NCI-H2081 (cell line): ENCODE data around the gene DENND10.
"Not testable (repeated sequence)": the region's sequence is repeated elsewhere in the genome, so short reads cannot be mapped to it uniquely, and the experiment has no call there.

ENCODE experiments used
- DNase-seq, 2 experiments: peaks; one replicate each; lab custom pipeline; 2025; lab: John Stamatoyannopoulos, UW

The DENND10 gene, protein sequence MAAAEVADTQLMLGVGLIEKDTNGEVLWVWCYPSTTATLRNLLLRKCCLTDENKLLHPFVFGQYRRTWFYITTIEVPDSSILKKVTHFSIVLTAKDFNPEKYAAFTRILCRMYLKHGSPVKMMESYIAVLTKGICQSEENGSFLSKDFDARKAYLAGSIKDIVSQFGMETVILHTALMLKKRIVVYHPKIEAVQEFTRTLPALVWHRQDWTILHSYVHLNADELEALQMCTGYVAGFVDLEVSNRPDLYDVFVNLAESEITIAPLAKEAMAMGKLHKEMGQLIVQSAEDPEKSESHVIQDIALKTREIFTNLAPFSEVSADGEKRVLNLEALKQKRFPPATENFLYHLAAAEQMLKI

DNA sequence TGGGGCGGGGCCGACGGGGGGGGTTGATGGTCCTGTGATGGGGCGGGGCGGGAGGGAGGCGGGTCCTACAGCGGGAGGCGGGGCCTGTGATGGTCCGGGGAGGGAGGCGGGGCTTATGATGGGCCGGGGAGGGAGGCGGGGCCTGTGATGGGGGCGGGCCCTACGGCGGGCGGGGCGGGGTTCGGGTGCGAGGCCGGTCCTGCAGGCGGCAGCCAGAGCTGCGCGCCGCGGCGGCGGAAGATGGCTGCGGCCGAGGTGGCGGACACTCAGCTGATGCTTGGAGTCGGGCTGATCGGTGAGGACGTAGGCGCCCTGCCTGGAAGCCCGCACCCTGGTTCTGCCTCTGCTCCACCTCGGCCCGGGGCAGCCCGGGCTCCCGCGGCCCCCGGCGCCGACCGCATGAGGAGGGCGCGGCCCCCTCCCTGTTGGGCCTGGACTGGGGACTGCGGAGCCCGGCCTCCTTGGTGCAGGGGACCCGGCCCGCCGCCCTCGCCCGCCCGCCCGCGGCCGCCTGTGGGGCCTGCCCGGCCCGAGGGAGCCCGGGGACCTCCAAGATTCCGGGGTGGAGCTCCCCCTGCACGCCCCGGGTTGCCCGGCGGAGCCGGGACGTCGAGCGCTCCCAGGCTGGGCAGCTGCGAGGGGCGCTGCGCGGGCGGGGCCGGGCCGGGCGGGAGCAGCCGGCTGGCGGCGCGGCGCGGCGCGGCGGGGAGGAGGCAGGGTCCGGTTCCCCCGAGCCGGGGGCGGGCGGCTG is at the start of gene DENND10:
TSS of gene DENND10 (plus strand) at position 211 of the 751 bp plus-strand sequence. CDS start at position 241, 30 bp downstream.
- DNase-seq: peak; percentile 38 to 57

- no peak for DNase-seq
Observed at GRCh38 chr10:119055472-119055871, 48.4 kb upstream of the DENND10 start.

GRCh38 chr10:119058010-119058409 is 45.9 kb upstream of the DENND10 start:
- no peak for DNase-seq

GRCh38 chr10:119059557-119059956 is 44.4 kb upstream of the DENND10 start:
- no peak for DNase-seq

DNA sequence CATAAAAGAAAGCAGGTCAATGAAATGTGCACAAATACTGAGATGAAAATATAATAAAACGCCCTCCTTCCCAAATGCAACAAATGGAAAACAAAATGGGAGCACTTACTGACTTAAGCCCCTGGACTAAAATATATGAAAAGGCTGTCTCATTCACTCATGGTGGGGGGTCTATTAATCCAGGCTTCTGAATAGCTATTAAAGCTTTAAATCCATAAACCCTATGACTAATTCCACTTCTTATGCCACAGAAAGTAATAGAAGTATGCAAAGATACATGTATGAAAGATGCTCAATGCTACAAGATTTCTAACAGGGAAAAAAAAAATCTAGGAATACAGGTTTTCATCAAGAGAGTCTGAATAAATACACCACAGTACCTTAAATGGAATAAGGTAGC is 43.8 kb upstream of the DENND10 start:
- no peak for DNase-seq

DNA sequence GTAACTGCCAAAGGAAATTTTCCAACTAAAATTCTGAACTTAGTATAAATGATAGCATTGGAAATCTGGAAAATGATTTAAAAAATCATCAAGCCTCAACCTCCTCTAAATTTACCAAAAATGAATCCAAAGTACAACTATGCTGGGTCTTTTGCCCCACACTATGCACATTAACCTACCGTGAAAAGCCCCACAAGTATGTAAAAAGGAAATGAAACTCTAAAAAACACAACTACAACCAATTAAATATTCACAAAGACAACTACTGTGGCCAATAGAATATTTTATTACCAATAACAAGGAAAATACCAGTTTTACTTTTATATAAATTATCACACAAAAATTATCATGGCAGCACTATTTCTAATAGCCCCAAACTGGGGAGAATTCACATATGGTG is 42.6 kb upstream of the DENND10 start:
- DNase-seq: no peak

DNA sequence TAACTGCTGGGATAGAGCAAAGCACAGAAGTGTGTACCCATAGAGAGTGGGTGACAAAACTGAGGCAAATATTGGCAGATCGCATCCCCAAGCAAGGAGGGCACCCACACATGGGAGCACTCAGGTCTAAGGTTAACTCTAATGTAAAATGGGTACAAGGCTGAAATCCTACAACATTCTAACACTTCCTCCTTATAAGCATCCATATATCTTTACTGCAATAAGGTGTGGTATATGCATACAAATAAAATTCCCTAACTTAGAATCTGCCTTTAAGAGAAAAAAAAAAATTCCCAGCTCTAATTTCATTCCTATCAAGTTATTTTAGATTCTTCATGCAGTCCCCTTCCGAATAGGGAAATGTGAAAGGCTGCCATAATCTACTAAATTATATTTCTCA is 42.0 kb upstream of the DENND10 start:
- no peak for DNase-seq

GRCh38 chr10:119070395-119071165 is 33.3 kb upstream of the DENND10 start:
- no peak for DNase-seq

- no peak for DNase-seq
Observed at GRCh38 chr10:119073584-119073983, 30.3 kb upstream of the DENND10 start.

- no peak for DNase-seq
Observed at GRCh38 chr10:119078422-119079179, 25.3 kb upstream of the DENND10 start.

DNA sequence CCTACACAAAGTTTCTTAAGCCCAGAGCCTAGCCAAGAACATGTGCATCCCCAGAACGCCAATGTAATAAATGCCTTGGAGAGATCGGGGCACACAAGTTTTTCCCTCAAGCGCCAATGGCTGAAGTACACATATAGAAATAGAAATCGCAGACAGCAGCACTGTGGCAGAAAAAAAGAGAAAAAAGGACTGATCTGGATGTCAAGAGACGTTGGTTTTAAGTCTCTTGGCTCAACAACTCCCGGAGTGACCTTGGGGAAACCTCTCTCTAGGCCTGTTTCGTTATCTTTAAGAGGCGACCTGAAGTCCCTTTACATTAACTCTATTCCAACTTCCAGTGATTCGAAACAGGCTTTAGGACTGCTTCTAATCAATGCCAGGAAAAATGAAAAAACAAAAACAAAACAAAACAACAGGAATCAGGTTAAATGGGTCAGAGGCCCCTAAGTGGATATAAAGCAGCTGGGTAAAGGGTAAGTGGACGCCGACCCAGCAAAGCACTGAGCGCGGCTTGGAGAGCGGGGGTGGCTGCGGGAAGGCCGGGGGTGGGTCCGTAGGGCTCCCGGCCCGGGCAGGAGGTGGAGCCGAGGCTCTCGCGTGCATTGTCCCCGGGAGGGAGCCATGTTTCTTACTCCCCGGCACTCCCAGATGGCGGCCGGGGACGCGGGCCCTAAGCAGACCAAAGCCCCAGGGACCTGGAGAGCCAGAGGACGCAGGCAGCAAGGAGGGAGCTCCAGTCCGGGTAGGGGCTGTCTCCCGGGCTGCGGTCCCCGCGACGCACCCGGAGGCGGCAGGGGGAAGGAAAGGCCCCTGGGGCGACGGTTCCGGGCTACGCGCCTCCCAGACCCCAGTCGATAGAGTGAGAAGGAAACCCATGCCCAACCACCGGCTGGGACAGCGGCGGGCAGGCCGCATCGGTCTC is 24.1 kb upstream of the DENND10 start:
- peak in 1 of 2 experiments; percentile 54 for DNase-seq

GRCh38 chr10:119080521-119081259 is 23.2 kb upstream of the DENND10 start, which contains the start of gene EIF3A:
TSS of gene EIF3A (minus strand) at chr10:119080817. CDS start at chr10:119080676, 141 bp downstream.
- peak; percentile 80 to 86 for DNase-seq

DNA sequence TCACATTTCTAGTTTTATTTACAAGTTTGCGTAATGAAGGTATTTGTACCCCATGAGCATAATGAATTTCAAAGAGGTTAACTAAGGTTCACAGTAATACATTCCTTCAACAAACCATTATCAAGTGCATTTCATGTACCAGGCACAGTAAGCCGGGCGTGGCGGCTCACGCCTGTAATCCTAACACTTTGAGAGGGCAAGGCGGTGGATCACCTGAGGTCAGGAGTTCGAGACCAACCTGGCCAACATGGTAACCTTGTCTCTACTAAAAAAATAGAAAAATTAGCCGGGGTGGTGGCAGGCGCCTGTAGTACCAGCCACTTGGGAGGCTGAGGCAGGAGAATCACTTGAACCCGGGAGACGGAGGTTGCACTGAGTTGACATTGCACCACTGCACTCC is 19.0 kb upstream of the DENND10 start:
- DNase-seq: no peak

DNA sequence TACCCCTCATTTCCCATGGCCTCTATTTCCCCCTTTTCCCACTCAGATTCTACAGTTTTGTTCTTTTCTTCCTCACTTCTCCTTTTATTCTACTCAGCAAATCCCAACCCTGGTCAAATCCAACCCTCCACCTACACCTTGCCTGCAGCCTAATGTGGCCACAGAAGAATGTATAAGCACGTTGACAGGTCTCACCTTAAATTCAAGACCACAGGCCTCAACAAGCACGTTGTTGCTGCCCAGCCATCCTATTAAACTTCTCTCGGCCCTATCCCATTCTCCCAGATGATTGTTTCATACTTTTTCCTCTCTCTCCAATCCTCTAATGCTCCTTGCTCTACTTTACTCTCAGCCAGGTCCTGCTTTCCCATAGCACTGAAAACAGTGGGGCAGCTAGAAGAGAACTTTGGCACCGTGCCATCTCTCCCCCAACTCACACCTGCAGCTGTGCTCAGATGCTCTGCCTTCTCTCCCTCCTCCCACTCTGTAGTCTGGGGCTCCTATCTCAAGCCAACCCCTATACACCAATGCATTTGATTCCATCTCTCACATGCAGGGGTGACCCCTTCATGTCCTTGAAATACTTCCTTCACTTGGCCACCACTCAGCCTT is 16.5 kb upstream of the DENND10 start:
- no peak for DNase-seq

DNA sequence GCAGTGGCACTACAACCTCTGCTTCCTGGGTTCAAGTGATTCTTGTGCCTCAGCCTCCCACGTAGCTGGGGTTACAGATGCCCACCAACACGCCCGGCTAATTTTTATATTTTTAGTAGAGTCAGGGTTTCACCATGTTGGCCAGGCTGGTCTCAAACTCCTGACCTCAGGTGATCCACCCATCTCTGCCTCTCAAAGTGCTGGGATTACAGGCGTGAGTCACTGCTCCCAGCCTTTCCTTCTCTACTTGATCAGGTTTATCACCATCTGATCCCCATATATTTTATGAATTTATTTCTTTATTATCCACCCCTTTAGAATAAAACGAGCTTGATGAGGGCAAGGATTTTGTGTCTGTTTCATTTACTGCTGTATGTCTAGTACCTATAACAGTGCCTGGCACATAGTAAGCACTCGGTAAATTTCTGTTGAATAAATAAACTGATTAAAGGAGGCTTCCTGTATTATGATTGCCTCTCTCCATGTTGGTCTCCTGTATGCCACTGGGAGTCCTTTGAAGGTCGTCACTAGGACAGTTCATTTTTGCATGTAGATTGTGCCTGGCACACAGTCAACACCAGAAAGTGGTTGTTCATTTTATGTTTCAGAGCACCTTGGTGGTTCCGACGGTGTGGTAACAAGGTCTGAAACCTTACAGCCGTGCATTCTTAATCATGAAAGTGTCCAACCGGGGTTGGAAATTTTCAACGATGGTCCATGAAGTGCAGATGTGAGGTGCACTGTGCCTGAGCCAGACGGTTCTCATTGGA is 13.7 kb upstream of the DENND10 start:
- DNase-seq: no peak

DNA sequence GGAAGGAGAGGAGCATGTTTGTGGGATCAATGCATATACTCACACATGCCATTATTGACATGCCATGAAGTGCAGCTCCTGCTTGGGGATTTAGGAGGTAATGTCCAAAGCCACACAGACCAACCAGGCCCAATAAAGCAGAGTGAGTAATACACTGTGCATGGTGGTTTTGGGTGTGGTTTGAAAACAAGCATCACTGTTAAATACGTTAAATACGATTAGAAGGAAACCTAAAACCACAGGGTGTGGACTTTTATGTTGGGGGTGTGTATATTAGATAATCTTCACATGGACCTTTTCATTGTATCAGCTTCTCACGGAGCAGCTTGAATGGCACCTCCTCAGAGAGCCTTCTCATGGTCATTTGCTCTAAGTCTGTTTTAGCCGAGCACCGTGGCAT is 12.9 kb upstream of the DENND10 start:
- DNase-seq: peak in 1 of 2 experiments; percentile 7

DNA sequence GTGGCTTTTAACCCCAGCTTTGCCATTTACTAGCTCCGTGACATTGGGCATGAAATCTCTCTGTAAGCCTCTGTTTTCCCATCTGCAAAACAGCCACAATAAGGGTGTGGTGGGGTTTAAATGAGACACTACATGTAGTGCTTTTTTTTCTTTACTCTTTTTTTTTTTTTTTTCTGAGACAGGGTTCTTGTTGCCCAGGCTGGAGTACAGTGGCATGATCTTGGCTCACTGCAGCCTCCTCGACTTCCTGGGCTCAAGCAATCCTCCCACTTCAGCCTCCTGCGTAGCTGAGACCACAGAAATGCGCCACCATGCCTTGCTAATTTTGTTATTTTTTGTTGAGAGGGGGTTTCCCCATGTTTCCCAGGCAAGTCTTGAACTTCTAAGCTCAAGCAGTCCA is 8.3 kb upstream of the DENND10 start:
- DNase-seq: no peak

DNA sequence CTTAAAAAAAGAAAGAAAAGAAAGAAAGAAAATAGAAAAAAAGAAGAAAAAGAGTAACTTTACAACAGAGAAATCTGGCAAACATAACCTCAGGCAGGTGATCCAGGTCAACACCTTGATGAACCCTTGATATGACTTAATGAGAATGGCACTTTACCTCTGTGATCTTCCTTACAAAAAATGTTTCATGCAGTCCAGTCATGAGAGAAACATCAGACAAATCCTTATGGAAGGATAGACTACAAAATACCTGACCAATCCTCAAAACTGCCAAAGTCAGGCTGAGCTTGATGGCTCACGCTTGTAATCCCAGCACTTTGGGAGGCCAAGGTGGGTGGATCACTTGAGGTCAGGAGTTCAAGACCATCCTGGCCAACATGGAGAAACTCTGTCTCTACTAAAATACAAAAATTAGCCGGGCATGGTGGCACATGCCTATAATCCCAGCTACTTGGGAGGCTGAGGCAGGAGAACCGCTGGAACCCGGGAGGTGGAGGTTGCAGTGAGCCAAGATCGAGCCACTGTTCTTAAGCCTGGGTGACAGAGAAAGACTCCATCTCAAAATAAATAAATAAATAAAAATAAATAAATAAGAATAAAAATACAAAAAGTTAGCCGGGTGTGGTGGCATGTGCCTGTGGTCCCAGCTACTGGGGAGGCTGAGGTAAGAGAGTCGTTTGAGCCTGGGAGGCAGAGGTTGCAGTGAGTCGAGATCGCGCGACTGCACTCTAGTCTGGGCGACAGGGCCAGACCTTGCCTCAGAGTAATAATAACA is 7.1 kb upstream of the DENND10 start:
- not testable (repeated sequence) for DNase-seq
